OCI-LY7 (cell line): ENCODE data around the gene MCM9. TPM values are rescaled to one million over a fixed set of nuclear protein-coding genes. Genes with fewer than 3 reads are reported as not detected.

Experiments used
- BruUV-seq: library from RNA; stranded (reverse); fragments of 400-500 nt; replicated peaks from 2 replicates; lab custom pipeline; 2021; lab: Mats Ljungman, UMichigan
- CTCF ChIA-PET: fragments of 300-600 bp; sonication (Branson Sonifier 250); formaldehyde crosslinking; loops from one replicate; lab custom pipeline; 2022; ENCODE audit warnings: antibody characterized with exemption; ENCODE audit not compliant: unreplicated experiment; lab: Charles Lee
- POLR2A ChIA-PET: fragments of 300-600 bp; sonication (Branson Sonifier 250); formaldehyde crosslinking; loops from one replicate; lab custom pipeline; 2022; ENCODE audit warnings: antibody characterized with exemption; lab: Charles Lee
- DNase-seq: peaks from one replicate; pipeline ENCODE4 v3.0.0-alpha.2; 2015; ENCODE audit warnings: low spot score
- H2AFZ ChIP-seq: fragments of 200-600 bp; sonication (generic), shearing (Covaris generic); 2 replicates; pipeline ENCODE4 v1.6.1; 2014; ENCODE audit warnings: mild to moderate bottlenecking, antibody characterized with exemption, low read length, moderate library complexity
- H3K27ac ChIP-seq: fragments of 200-600 bp; sonication (generic); 2 replicates; pipeline ENCODE4 v1.5.1; 2014; ENCODE audit warnings: mixed run types, low read depth, mild to moderate bottlenecking, moderate library complexity, low read length, inconsistent platforms; ENCODE audit not compliant: poor library complexity, severe bottlenecking
- H3K36me3 ChIP-seq: fragments of 200-600 bp; sonication (generic); 2 replicates; pipeline ENCODE4 v1.6.1; 2014; ENCODE audit warnings: mild to moderate bottlenecking, antibody characterized with exemption, low read length, moderate library complexity, mixed read lengths; ENCODE audit not compliant: insufficient read depth
- H3K4me1 ChIP-seq: fragments of 200-600 bp; sonication (generic); 2 replicates; pipeline ENCODE4 v1.5.1; 2014; ENCODE audit warnings: mild to moderate bottlenecking, low read length; ENCODE audit not compliant: insufficient read depth, poor library complexity, severe bottlenecking
- H3K4me2 ChIP-seq: fragments of 200-600 bp; sonication (generic); 2 replicates; pipeline ENCODE4 v1.6.1; 2014; ENCODE audit warnings: mild to moderate bottlenecking, low read length
- H3K4me3 ChIP-seq: fragments of 200-600 bp; sonication (generic); 2 replicates; pipeline ENCODE4 v1.5.1; 2014; ENCODE audit warnings: mild to moderate bottlenecking, low read depth, low read length; ENCODE audit not compliant: poor library complexity, severe bottlenecking
- H3K79me2 ChIP-seq: fragments of 200-600 bp; sonication (generic); 2 replicates; pipeline ENCODE4 v1.6.1; 2016; ENCODE audit warnings: low read depth, mild to moderate bottlenecking, low read length, moderate library complexity, mixed read lengths; ENCODE audit not compliant: insufficient read depth
- H3K9me2 ChIP-seq: fragments of 200-600 bp; sonication (generic); 2 replicates; pipeline ENCODE4 v1.6.1; 2016; ENCODE audit warnings: mild to moderate bottlenecking, low read length, mixed read lengths; ENCODE audit not compliant: insufficient read depth
- H3K9me3 ChIP-seq: fragments of 200-600 bp; sonication (generic); 2 replicates; pipeline ENCODE4 v1.6.1; 2014; ENCODE audit warnings: mild to moderate bottlenecking, mixed run types, low read length, mixed read lengths
- H4K20me1 ChIP-seq: fragments of 200-600 bp; sonication (generic); 2 replicates; pipeline ENCODE4 v1.6.1; 2014; ENCODE audit warnings: mild to moderate bottlenecking, antibody characterized with exemption, low read length, moderate library complexity, mixed read lengths; ENCODE audit not compliant: insufficient read depth
- EZH2phosphoT487 ChIP-seq: fragments of 200-600 bp; sonication (generic); IDR thresholded peaks from 2 replicates; pipeline ENCODE4 v1.6.1; 2018; ENCODE audit warnings: low read depth, borderline replicate concordance, mild to moderate bottlenecking, mixed run types, antibody characterized with exemption, low read length, moderate library complexity, mixed read lengths
- intact Hi-C: fragments of 100-400 bp; cut with micrococcal nuclease; formaldehyde crosslinking; loops from one replicate; pipeline ENCODE4 v1.10.0; 2022; ENCODE audit not compliant: unreplicated experiment
- total RNA-seq, 2 experiments: library from RNA; depleted of rRNA in 1 of 2; stranded (reverse); fragments of >200 nt in 1 of 2; shearing (Covaris generic) in 1 of 2; gene quantifications; 2 replicates each; pipeline ENCODE4 v1.2.3, GENCODE V29; 2014 to 2022
- TF ChIP-seq, protein P1 (sequence below): fragments of 200-600 bp; sonication (generic); conservative IDR thresholded peaks from 2 replicates; pipeline ENCODE4 v1.5.1; 2014; ENCODE audit warnings: mild to moderate bottlenecking, antibody characterized with exemption, low read length, moderate library complexity, mixed read lengths

Gene MCM9
- total RNA-seq, 2 experiments from 2014 or later: 17.4 to 18.8 TPM

DNA sequence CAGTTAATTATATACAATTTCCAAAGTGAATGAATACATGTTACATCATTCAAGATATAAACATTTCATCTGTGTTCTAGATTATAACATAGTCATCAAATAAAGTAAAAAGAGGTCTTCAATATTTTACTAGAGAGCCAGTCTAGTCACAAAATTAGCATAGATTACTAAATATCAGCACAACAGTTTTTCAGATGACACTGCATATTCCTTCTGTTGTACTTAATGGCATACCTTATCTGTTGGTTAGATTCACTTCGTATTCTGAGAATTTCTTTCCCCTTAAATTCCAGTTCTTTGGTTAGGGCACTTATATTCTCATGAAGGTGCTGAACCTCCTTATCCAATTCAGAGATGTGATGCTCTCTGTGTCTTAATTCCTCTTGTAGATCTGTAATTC is 39.8 kb upstream of the MCM9 start:
- CTCF ChIA-PET: no interaction called here
- TF ChIP-seq, protein P1, sequence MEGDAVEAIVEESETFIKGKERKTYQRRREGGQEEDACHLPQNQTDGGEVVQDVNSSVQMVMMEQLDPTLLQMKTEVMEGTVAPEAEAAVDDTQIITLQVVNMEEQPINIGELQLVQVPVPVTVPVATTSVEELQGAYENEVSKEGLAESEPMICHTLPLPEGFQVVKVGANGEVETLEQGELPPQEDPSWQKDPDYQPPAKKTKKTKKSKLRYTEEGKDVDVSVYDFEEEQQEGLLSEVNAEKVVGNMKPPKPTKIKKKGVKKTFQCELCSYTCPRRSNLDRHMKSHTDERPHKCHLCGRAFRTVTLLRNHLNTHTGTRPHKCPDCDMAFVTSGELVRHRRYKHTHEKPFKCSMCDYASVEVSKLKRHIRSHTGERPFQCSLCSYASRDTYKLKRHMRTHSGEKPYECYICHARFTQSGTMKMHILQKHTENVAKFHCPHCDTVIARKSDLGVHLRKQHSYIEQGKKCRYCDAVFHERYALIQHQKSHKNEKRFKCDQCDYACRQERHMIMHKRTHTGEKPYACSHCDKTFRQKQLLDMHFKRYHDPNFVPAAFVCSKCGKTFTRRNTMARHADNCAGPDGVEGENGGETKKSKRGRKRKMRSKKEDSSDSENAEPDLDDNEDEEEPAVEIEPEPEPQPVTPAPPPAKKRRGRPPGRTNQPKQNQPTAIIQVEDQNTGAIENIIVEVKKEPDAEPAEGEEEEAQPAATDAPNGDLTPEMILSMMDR: no peak
- TF ChIP-seq EZH2phosphoT487: no peak
- no TSS peak for BruUV-seq

DNA sequence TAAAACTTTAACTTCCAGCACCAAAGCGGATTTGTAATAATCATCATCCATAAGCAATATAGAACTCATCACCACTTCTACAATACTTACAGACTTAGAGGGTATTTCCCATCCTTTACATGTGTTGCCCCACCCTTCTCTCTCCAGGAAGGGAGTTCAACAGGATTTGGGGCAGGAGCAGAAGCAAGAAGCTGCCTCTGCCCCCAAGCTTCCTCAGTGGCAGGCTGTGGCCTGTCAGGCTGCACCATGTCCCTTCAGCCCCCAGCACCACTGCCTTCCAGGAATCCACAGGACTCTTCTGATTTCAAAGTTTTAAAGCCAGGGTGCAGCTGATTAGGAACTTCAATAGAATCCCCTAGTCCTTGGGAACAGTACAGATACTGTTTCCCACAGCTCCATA is 36.7 kb upstream of the MCM9 start:
- intact Hi-C loops: no loop called here
- CTCF ChIA-PET: no interaction called here

More for the DNA sequence above, 39.8 kb upstream of the MCM9 start:
- no peak overlapping the region for H3K27ac ChIP-seq
- POLR2A ChIA-PET: interaction anchor here (0.7 to 1.2 kb wide), 4 partner anchors 10 to 49 kb away, joined by 3 to 4 read pairs (median 3); no protein-coding TSS in a partner anchor
- no peaks in the 10 kb centered on the region for H3K9me3 ChIP-seq
- no peaks in the 10 kb centered on the region for H4K20me1 ChIP-seq
- no peak overlapping the region for H3K4me2 ChIP-seq
- H3K4me1 ChIP-seq: no peaks in the 10 kb centered on the region
- intact Hi-C loops: no loop called here
- no peak for DNase-seq
- H3K79me2 ChIP-seq: no peaks in the 10 kb centered on the region
- no peaks in the 10 kb centered on the region for H3K9me2 ChIP-seq
- no peaks in the 10 kb centered on the region for H3K36me3 ChIP-seq
- no peak overlapping the region for H3K4me3 ChIP-seq
- no peak overlapping the region for H2AFZ ChIP-seq

DNA sequence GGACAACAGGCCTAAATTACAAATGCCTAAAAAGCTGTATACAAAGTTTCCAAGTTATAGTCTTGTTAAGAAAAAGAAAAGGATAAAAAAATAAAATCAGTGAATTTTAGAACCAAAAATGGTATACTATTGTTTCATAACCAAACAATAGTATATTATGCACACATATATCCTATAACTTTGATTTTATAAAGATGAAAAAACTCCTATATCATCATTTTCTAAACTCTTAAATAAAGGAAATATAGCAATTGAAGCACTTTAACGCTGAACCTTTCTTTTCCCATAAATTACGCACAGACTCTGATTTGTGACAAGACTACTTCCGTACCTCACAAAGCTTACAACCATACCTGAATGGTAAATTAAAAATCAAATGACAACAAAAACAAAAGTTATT is 35.9 kb upstream of the MCM9 start:
- Histone ChIP-seq H2AFZ (no peak overlapping the region), H3K9me3 (no peaks in the 10 kb centered on the region), H4K20me1 (no peaks in the 10 kb centered on the region), H3K4me1 (no peaks in the 10 kb centered on the region), H3K36me3 (no peaks in the 10 kb centered on the region), H3K4me3 (no peak overlapping the region), H3K79me2 (no peaks in the 10 kb centered on the region), H3K4me2 (no peak overlapping the region), H3K27ac (no peak overlapping the region), H3K9me2 (no peaks in the 10 kb centered on the region)
- TF ChIP-seq, protein P1: no peak
- no peak for TF ChIP-seq EZH2phosphoT487
- intact Hi-C loops: no loop called here
- no peak for DNase-seq
- no TSS peak for BruUV-seq
- ChIA-PET CTCF (no interaction called here), POLR2A (no interaction called here)

More for the DNA sequence above, 36.7 kb upstream of the MCM9 start:
- H3K79me2 ChIP-seq: no peaks in the 10 kb centered on the region
- DNase-seq: no peak
- no peaks in the 10 kb centered on the region for H3K36me3 ChIP-seq
- no peak overlapping the region for H3K27ac ChIP-seq
- no peak overlapping the region for H3K4me3 ChIP-seq
- no peaks in the 10 kb centered on the region for H3K4me1 ChIP-seq
- BruUV-seq: no TSS peak
- H2AFZ ChIP-seq: no peak overlapping the region
- no peaks in the 10 kb centered on the region for H4K20me1 ChIP-seq
- POLR2A ChIA-PET: no interaction called here
- no peaks in the 10 kb centered on the region for H3K9me3 ChIP-seq
- TF ChIP-seq, protein P1: no peak
- TF ChIP-seq EZH2phosphoT487: no peak
- no peak overlapping the region for H3K4me2 ChIP-seq
- no peaks in the 10 kb centered on the region for H3K9me2 ChIP-seq
